KOPT-K1 (cell line): Measurements from ENCODE around the gene FAM171A1.

Source experiments
- H3K27ac ChIP-seq: fragments of 200-600 bp; sonication (generic); 2 replicates; pipeline ENCODE4 v1.5.1; 2016; ENCODE audit warnings: antibody characterized with exemption, mild to moderate bottlenecking, low read depth, low read length; ENCODE audit not compliant: poor library complexity, severe bottlenecking
- H3K36me3 ChIP-seq: fragments of 200-600 bp; sonication (generic); 2 replicates; pipeline ENCODE4 v1.5.1; 2017; ENCODE audit warnings: antibody characterized with exemption, mild to moderate bottlenecking, low read length, moderate library complexity; ENCODE audit not compliant: insufficient read depth
- H3K9me3 ChIP-seq: fragments of 200-600 bp; sonication (generic); 2 replicates; pipeline ENCODE4 v1.5.1; 2017; ENCODE audit warnings: antibody characterized with exemption, low read length, mild to moderate bottlenecking; ENCODE audit not compliant: insufficient read depth, poor library complexity, severe bottlenecking

FAM171A1 gene

DNA sequence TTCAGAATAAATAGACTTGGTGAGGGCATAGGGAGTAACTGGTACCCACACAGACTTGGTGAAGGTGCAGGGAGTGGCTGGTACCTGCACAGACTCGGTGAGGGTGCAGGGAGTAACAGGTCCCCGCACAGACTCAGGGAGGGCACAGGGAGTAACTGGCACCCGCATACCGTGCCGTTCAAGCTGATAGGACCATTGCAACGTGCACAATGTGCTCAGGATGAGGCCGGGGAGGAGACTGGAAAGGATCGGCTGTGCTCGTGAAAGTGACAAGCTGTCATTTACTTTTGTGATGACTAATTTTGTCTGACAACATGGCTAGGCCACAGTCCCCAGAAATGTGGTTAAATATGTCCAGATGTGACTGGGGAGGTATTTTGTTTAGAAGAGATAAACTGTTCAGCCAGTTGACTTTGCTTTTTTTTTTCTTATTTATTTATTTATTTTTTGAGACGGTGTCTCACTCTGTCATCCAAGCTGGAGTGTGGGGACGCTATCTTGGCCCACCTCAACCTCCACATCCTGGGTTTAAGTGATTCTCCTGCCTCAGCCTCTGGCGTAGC is 126.4 kb downstream of the FAM171A1 start:
- H3K27ac ChIP-seq, result no peak overlapping the region
- H3K9me3 ChIP-seq, result no peaks in the 10 kb centered on the region
- no peaks in the 10 kb centered on the region for H3K36me3 ChIP-seq

DNA sequence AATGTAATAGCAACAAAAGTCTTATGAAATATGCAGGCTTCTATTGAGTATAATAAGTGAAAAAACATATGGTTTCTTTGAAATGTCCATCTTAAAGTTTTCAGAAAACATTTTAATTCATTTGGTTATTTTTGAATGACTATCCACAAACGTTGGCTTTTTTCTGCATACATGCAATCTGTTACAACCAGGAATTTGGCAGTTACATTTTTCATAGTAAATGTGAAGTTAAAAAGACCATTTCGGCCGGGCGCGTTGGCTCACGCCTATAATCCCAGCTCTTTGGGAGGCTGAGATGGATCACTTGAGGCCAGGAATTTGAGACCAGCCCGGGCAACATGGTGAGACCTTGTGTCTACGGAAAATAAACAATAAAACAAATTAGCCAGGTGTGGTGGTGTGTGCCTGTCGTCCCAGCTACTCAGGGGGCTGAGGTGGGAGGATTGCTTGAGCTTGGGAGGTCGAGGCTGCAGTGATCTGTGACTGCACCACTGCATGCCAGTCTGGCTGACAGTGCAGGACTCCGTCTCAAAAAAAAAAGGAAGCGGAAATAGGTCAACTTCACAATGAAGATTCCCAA is 128.7 kb downstream of the FAM171A1 start:
- Histone ChIP-seq H3K9me3 (no peaks in the 10 kb centered on the region), H3K36me3 (no peaks in the 10 kb centered on the region), H3K27ac (no peak overlapping the region)

DNA sequence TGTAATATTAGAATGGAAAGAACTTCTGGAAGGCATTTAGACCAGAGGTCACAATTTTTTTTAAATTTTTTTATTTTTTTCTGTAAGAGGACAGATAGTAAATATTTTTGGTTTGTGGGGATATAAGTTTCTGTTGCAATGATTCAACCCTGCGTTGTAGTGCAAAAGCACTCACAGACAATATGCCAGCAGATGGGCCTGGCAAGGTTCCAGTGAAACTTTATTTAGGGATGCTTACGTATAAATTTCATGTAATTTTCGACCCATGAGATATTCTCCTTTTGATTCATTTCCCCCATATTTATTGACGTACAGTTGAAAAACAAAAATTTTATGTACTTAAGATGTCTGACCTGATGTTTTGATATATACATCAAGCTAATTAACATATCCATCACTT is 129.8 kb downstream of the FAM171A1 start:
- no peak overlapping the region for H3K27ac ChIP-seq
- no peaks in the 10 kb centered on the region for H3K36me3 ChIP-seq
- no peaks in the 10 kb centered on the region for H3K9me3 ChIP-seq

DNA sequence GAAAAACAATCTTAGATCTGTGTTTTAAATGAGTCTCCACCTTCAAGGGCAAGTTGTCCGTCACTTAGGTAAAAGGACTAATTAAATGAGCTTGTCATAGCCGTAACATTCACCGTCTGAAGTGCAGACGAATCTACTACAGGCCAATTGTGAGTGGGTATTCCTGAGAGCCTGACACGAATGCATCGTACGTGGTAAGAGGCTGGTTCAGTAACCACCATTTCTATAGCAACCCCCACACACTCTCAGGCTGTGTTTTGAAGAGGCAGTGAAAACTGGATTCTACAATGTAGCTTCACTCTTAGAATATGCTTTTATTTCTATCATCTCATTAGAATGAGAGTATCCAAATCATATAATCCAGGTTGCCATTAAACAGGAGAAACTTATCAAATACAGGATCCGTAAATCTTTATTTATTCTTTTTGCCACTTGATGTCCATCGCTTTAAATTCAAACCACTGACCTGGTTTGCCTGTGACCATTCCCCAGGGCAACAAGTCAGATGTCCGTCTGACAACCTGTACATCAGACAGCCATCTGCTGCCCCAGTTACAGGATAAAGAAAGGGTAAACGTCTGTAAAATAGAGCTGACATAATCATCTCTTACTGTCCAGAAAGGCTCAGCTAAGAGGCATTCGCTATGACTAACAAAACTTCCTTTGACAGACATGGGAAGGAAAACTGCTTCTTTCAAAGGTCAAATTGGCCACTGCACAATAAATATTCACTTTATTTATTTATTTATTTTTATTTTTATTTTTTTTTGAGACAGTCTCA is 132.3 kb downstream of the FAM171A1 start:
- Histone ChIP-seq H3K9me3 (no peaks in the 10 kb centered on the region), H3K27ac (no peak overlapping the region), H3K36me3 (no peaks in the 10 kb centered on the region)

DNA sequence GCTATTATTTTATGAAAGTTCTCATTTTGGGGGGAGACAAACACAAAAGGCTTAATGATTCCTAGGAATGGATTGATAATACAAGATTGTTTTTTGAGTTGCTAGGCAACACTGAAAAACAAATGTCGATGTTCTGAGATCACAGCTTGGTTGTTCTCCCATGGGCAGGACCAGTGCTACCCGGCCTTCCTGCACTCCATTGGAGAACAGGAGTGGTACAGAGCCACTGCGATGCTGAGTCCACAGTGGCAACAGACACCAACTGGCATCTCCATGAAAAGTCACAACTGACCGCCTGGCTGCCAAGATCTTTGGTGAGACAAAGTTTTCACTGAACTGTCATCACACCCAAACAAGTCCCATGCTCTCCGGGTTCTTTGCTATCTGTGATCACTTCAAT is 133.7 kb downstream of the FAM171A1 start:
- Histone ChIP-seq H3K36me3 (no peaks in the 10 kb centered on the region), H3K27ac (no peak overlapping the region), H3K9me3 (no peaks in the 10 kb centered on the region)

DNA sequence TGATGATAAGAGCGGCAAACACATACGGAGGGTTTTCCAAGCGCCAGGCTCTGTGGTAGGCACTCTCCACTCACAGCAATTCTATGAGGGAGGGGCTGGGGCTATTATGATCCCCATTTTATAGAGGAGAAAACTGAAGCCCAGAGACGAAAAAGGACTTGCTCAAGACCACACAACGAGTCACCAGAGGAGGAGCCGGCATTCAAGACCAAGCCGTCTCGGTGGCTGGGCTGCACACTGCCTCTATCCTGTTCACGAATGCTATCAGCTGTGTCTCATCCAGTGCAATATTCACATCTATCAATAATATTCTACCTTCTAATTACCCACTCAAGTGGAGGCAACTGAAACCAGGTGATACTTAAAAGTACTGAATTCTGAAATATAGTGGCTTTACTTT is 134.7 kb downstream of the FAM171A1 start:
- no peak overlapping the region for H3K27ac ChIP-seq
- no peaks in the 10 kb centered on the region for H3K9me3 ChIP-seq
- no peaks in the 10 kb centered on the region for H3K36me3 ChIP-seq

DNA sequence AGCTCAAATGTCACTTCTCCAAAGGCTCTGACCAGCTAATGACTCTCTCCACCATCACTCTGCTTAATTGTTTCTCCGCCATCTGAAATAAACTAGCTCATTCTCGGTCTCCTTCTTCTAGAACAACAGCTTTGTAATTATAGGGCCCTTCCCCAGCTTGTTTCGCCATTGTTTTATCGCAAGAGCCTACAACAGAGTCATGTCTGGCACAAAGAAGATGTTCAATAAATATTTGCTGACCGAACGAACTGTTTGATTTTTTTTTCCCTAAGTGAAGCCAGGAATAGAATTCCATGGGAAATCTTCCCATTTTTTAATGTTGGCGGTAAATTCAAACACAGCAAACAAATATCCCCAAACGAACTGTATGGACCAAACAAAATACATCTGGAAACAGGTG is 138.8 kb downstream of the FAM171A1 start:
- H3K27ac ChIP-seq, result no peak overlapping the region
- no peaks in the 10 kb centered on the region for H3K36me3 ChIP-seq
- H3K9me3 ChIP-seq, result no peaks in the 10 kb centered on the region

DNA sequence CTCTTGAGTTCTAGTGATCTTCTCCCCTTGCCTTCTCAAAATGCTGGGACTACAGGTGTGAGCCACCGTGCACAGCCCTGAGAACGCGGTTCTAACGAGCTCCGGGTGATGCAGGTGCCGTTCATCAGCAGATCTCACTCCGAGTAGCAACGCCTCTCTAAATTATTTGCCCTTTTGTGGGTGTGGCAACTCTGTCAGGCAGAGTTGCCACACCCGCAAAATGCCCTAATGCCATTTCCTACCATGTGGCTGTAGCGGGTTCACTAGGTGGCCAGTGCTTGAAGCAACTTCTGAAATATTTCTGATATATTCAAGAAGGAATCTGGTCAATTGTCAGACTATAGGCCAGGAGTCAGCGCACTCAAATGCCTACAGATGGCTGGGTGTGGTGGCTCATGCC is 139.7 kb downstream of the FAM171A1 start:
- Histone ChIP-seq H3K36me3 (no peaks in the 10 kb centered on the region), H3K9me3 (no peaks in the 10 kb centered on the region), H3K27ac (no peak overlapping the region)

DNA sequence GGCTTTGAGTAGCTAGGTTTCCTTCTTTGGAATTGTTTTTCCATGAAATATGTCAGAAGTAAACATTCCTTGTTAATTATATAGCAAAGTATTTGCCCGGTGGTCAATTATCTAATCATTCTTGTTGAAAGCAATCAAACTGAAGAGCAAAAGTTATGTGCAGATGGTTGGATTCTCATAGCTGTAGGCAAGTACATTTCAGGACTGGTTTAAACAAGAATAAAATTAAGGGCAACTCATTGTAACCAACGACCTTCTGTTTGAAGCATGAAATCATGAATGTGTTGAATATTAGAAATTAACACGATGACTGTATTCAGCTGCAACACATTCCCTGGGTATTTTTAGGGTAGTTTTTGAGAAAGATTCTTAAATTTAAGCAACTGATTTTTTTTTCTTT is 140.8 kb downstream of the FAM171A1 start:
- no peaks in the 10 kb centered on the region for H3K9me3 ChIP-seq
- no peaks in the 10 kb centered on the region for H3K36me3 ChIP-seq
- no peak overlapping the region for H3K27ac ChIP-seq

DNA sequence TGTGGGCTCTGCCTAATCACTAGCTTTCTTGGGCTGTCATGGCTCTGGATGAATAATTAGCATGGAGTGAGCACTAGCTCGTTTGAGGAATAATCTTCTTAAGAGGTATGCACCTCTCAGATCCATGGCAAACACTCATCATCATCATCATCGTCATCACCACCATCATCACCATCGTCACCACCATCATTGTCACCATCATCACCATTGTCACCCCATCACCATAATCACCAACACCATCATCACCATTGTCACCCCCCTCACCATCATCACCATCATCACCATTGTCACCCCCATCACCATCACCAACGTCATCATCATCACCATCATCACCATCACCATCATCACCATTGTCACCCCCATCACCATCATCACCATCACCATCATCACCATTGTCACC is 141.8 kb downstream of the FAM171A1 start:
- Histone ChIP-seq H3K27ac (no peak overlapping the region), H3K36me3 (no peaks in the 10 kb centered on the region), H3K9me3 (peaks cover 9% of the 10 kb centered on the region)

DNA sequence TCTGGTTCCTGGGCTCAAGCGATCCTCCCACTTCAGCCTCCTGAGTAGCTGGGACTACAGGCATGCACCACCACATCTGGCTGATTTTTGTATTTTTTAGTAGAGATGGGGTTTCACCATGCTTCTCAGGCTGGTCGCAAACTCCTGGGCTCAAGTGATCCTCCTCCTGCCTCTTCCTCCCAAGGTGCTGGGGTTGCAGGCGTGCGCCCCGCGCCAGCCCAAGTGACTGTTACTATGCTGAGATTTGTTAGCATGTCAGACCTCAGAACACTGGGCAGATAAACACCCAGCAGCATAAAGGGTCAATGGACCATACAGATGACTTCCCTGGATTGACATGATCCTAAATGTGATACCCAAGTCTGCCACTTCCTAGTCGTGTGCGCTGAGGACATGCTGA is 142.7 kb downstream of the FAM171A1 start:
- Histone ChIP-seq H3K27ac (no peak overlapping the region), H3K9me3 (peaks cover 15% of the 10 kb centered on the region), H3K36me3 (no peaks in the 10 kb centered on the region)

DNA sequence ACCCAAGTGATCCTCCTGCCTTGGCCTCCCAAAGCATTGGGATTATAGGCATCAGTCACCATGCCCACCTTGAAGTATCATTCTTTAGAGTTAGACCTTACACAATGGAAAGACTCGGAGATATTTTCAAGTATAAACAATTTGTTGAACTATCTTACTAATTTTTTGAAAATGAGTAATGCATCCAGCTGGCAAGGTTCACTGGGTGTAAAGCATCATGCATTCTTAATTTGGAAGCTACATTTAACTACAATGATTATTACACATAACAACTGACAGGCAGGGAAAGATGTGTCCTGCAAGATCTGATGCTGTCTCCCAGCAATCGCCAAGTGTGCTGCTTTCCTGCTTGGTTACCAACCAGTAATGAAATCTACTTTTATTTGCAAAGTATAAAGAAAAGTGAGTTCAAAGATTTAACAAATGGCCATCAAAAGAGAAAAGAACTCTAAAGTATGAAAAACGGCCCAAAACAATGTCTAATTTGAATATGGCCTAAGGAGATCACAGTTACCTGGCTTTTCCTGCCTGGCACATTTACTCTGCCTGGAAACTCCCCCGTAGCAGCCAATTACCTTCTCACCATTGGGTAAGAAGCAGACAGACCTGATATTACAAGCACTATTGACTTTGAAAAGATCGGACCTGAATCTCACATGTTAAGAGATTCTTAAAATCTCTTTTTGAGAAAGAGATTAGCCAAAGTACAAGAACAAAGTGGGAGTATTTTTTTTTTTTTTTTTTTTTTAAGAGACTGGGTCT is 143.3 kb downstream of the FAM171A1 start:
- Histone ChIP-seq H3K27ac (no peak overlapping the region), H3K9me3 (peaks cover 15% of the 10 kb centered on the region), H3K36me3 (no peaks in the 10 kb centered on the region)

DNA sequence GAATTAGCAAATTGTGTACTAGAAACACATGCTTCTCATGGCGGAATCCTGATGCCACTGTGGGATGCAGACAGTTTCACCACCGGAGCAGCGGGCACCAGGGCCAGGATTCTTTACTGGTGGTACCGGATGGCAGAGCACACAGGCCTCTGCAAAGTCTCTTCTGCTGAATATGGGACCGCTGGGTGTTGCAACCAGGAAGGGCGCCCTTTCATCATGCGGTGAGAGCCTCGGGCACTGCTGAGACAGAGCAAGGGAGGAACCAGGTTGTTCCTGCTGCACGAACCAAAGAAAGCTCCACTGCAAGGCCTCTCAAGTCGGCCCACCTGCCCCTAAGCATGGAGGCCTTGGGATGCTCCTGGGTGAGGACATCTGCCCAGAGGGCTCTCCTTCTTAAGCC is 145.6 kb downstream of the FAM171A1 start:
- Histone ChIP-seq H3K36me3 (no peaks in the 10 kb centered on the region), H3K9me3 (peaks cover 15% of the 10 kb centered on the region), H3K27ac (no peak overlapping the region)

DNA sequence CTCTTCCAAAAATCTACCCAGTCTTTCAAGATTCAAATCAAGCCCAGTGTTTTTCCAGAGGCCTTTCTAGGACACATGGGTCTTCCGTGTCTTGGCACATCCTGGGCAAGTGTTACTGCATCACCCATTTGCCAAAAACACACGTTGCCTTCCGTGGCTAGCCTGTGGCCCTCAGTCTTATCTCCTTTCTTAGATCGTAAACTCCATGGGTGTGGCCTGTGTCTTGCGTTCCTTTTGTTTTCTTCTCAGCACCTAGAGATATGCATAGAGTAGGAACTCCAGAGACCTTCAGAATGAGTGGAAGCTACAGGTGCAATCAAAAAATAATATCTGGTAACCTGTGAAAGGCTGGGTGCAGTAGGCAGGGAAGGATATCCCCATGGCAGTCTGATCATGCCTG is 146.1 kb downstream of the FAM171A1 start:
- no peaks in the 10 kb centered on the region for H3K36me3 ChIP-seq

DNA sequence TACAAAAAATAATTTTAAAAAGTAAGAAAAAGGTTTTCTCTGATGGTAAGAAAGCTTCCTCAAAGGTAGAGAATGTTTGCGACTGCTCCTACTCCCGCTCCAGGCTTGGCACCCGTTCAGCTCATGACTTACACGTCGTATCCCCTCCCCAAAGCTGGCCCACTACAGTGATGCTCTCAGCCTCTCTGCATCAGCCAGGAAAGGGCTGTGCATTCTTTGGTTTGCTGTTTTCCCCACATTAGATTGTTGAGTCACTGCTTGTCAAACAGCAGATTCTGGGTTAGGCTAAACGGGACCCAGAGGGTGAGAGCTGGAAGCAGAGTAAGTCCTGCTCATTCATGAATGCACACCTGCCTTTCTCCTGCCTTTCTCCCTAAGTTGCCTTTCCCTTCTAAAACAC is 147.9 kb downstream of the FAM171A1 start:
- Histone ChIP-seq H3K9me3 (peaks cover 15% of the 10 kb centered on the region), H3K36me3 (no peaks in the 10 kb centered on the region)

More for the DNA sequence above, 146.1 kb downstream of the FAM171A1 start:
- H3K27ac ChIP-seq, result no peak overlapping the region
- peaks cover 15% of the 10 kb centered on the region for H3K9me3 ChIP-seq

More for the DNA sequence above, 147.9 kb downstream of the FAM171A1 start:
- H3K27ac ChIP-seq, result no peak overlapping the region
